Gastroesophageal sphincter (tissue), 3 donors: ENCODE measurements around the gene RBFOX2.

Experiments used
- CTCF ChIP-seq, 4 experiments: fragments of 200-600 bp in 2 of 4; fragments of 450-650 bp in 2 of 4; sonication (generic) in 1 of 4; IDR thresholded peaks; one replicate each; pipeline ENCODE4 v1.5.1; 2017 to 2019; ENCODE audit warnings: antibody characterized with exemption in 4 of 4, mild to moderate bottlenecking in 2 of 4, moderate library complexity in 2 of 4
- EP300 ChIP-seq: sonication (generic); formaldehyde crosslinking; IDR thresholded peaks from one replicate; pipeline ENCODE4 v1.6.1; 2017; ENCODE audit warnings: antibody characterized with exemption, mild to moderate bottlenecking

GRCh38 chr22:36052505-36052941 is 23.9 kb upstream of the RBFOX2 start:
- TF ChIP-seq CTCF (IDR thresholded peaks at IDR 0.05) (no peak), EP300 (no peak)
